Ishikawa (cell line): ENCODE data around the gene ILKAP.

Source experiments
- CEBPB ChIP-seq: IDR thresholded peaks from 2 replicates; pipeline ENCODE4 v1.6.1; 2012
- EGR1 ChIP-seq: IDR thresholded peaks from 2 replicates; pipeline ENCODE4 v1.6.1; 2012
- EP300 ChIP-seq: IDR thresholded peaks from 2 replicates; pipeline ENCODE4 v1.6.1; 2012; ENCODE audit warnings: borderline replicate concordance
- TF ChIP-seq, protein P1 (sequence below): IDR thresholded peaks from 2 replicates; pipeline ENCODE4 v1.6.1; 2012; ENCODE audit warnings: low read depth, mild to moderate bottlenecking

DNA sequence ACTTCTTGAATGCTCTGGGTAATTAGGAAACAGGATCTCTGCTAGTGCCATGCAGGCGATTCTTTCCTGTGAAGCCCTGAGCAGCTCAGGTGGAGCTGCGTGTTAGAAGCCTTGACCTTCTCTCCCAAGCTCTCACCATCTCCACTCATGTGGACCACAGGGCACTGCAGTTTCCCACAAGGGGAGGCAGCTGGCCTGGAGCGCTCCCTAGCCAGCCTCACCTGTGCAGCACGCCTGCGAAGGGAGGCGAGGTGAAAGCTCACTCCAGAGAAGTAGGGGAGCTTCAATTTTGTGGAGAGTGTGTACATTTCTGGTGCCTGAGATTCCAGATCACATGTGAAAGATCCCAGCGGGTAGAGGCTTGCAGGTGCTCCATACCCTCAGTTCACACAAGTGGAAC, 47.4 kb upstream of the ILKAP start:
- no peak for TF ChIP-seq EP300
- no peak for TF ChIP-seq EGR1
- TF ChIP-seq, protein P1, sequence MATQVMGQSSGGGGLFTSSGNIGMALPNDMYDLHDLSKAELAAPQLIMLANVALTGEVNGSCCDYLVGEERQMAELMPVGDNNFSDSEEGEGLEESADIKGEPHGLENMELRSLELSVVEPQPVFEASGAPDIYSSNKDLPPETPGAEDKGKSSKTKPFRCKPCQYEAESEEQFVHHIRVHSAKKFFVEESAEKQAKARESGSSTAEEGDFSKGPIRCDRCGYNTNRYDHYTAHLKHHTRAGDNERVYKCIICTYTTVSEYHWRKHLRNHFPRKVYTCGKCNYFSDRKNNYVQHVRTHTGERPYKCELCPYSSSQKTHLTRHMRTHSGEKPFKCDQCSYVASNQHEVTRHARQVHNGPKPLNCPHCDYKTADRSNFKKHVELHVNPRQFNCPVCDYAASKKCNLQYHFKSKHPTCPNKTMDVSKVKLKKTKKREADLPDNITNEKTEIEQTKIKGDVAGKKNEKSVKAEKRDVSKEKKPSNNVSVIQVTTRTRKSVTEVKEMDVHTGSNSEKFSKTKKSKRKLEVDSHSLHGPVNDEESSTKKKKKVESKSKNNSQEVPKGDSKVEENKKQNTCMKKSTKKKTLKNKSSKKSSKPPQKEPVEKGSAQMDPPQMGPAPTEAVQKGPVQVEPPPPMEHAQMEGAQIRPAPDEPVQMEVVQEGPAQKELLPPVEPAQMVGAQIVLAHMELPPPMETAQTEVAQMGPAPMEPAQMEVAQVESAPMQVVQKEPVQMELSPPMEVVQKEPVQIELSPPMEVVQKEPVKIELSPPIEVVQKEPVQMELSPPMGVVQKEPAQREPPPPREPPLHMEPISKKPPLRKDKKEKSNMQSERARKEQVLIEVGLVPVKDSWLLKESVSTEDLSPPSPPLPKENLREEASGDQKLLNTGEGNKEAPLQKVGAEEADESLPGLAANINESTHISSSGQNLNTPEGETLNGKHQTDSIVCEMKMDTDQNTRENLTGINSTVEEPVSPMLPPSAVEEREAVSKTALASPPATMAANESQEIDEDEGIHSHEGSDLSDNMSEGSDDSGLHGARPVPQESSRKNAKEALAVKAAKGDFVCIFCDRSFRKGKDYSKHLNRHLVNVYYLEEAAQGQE = no peak
- no peak for TF ChIP-seq CEBPB
